GM18511 (cell line): ENCODE data around the gene RTN1.

Source experiments
- ATAC-seq: cut with Tn5 transposase; IDR thresholded peaks from one replicate; pipeline ENCODE4 v1.9.1; 2021; ENCODE audit warnings: mild to moderate bottlenecking, moderate library complexity; ENCODE audit not compliant: unreplicated experiment

RTN1 gene

GRCh38 chr14:59811073-59811472 is 59.5 kb downstream of the RTN1 start:
- no peak for ATAC-seq

- ATAC-seq, result no peak
Observed at GRCh38 chr14:59803052-59803540, 67.5 kb downstream of the RTN1 start.

GRCh38 chr14:59788176-59788575 is 82.4 kb downstream of the RTN1 start:
- no peak for ATAC-seq

- no peak for ATAC-seq
Observed at GRCh38 chr14:59787045-59787674, 83.4 kb downstream of the RTN1 start.

- no peak for ATAC-seq
Observed at GRCh38 chr14:59785629-59786028, 84.9 kb downstream of the RTN1 start.

- no peak for ATAC-seq
Observed at GRCh38 chr14:59782760-59783159, 87.8 kb downstream of the RTN1 start.

- no peak for ATAC-seq
Observed at GRCh38 chr14:59777006-59777579, 93.5 kb downstream of the RTN1 start.

- ATAC-seq, result no peak
Observed at GRCh38 chr14:59776468-59776867, 94.1 kb downstream of the RTN1 start.

- ATAC-seq, result no peak
Observed at GRCh38 chr14:59772233-59772632, 98.3 kb downstream of the RTN1 start.

GRCh38 chr14:59771577-59771976 is 99.0 kb downstream of the RTN1 start:
- ATAC-seq, result no peak

- no peak for ATAC-seq
Observed at GRCh38 chr14:59769586-59769985, 101.0 kb downstream of the RTN1 start.

- no peak for ATAC-seq
Observed at GRCh38 chr14:59768855-59769375, 101.7 kb downstream of the RTN1 start.

- no peak for ATAC-seq
Observed at GRCh38 chr14:59761851-59762250, 108.7 kb downstream of the RTN1 start.

- no peak for ATAC-seq
Observed at GRCh38 chr14:59755409-59756135, 115.0 kb downstream of the RTN1 start.

- ATAC-seq, result no peak
Observed at GRCh38 chr14:59754256-59754655, 116.3 kb downstream of the RTN1 start.

- no peak for ATAC-seq
Observed at GRCh38 chr14:59753512-59753911, 117.1 kb downstream of the RTN1 start.

GRCh38 chr14:59751578-59751977 is 119.0 kb downstream of the RTN1 start:
- no peak for ATAC-seq

GRCh38 chr14:59739794-59740193 is 130.8 kb downstream of the RTN1 start:
- ATAC-seq, result no peak

- ATAC-seq, result no peak
Observed at GRCh38 chr14:59728304-59728703, 142.3 kb downstream of the RTN1 start.

GRCh38 chr14:59727073-59727661 is 143.4 kb downstream of the RTN1 start:
- ATAC-seq, result no peak

GRCh38 chr14:59711080-59711479 is 159.5 kb downstream of the RTN1 start:
- no peak for ATAC-seq
